CD4-positive, alpha-beta T cell (primary cell): ENCODE results near the gene KLC1. TPM values are rescaled to one million over a fixed set of nuclear protein-coding genes. Genes with fewer than 3 reads are reported as not detected.

Source experiments
- ATAC-seq: fragments of 200-7000 bp; cut with Tn5 transposase; one replicate; pipeline ENCODE4 v1.10.0; 2022; ENCODE audit warnings: mild to moderate bottlenecking; ENCODE audit not compliant: poor library complexity
- CTCF ChIA-PET: fragments of 350-600 bp; sonication (Branson Sonifier 250); formaldehyde crosslinking; loops from one replicate; lab custom pipeline; 2021; ENCODE audit warnings: antibody characterized with exemption, inconsistent platforms; lab: Charles Lee
- POLR2A ChIA-PET: fragments of 350-600 bp; sonication (Branson Sonifier 250); formaldehyde crosslinking; loops from one replicate; lab custom pipeline; 2021; ENCODE audit warnings: antibody characterized with exemption, inconsistent platforms; lab: Charles Lee
- DNase-seq, 14 experiments: peaks; one replicate each; pipeline ENCODE4 v3.0.0-alpha.2; 2013 to 2020; ENCODE audit warnings: mixed read lengths in 2 of 14
- H3K27ac ChIP-seq, 2 donors: one replicate each; pipeline versions ENCODE4 v1.5.1 to v1.7.0; 2013; ENCODE audit warnings: low read length in 2 of 2, low read depth in 1 of 2, mild to moderate bottlenecking in 1 of 2
- H3K27me3 ChIP-seq, 2 experiments: 1 replicate in 1 of 2; 2 replicates in 1 of 2; pipeline versions ENCODE4 v1.6.1 to v1.7.0; 2013; ENCODE audit warnings: low read length in 2 of 2, control low read depth in 1 of 2, mild to moderate bottlenecking in 1 of 2, moderate library complexity in 1 of 2; ENCODE audit not compliant: insufficient read depth in 2 of 2, control insufficient read depth in 1 of 2
- H3K36me3 ChIP-seq: one replicate; pipeline ENCODE4 v1.6.1; 2013; ENCODE audit warnings: low read length, control low read depth; ENCODE audit not compliant: insufficient read depth
- H3K4me1 ChIP-seq: one replicate; pipeline ENCODE4 v1.6.1; 2013; ENCODE audit warnings: low read length, control low read depth; ENCODE audit not compliant: insufficient read depth
- H3K4me3 ChIP-seq: one replicate; pipeline ENCODE4 v1.5.1; 2013; ENCODE audit warnings: mild to moderate bottlenecking, low read length, moderate library complexity
- H3K9me3 ChIP-seq, 2 experiments: 1 replicate in 1 of 2; 2 replicates in 1 of 2; pipeline versions ENCODE4 v1.6.1 to v1.7.0; 2013; ENCODE audit warnings: low read length in 2 of 2, mild to moderate bottlenecking in 2 of 2, control low read depth in 1 of 2, moderate library complexity in 1 of 2; ENCODE audit not compliant: control insufficient read depth in 1 of 2, insufficient read depth in 1 of 2
- H3K27ac Mint-ChIP-seq: one replicate; pipeline ENCODE4 v1.8.0; 2020; ENCODE audit warnings: mixed read lengths
- H3K27me3 Mint-ChIP-seq: one replicate; pipeline ENCODE4 v1.8.0; 2021; ENCODE audit warnings: mixed read lengths
- H3K36me3 Mint-ChIP-seq: one replicate; pipeline ENCODE4 v1.8.0; 2021; ENCODE audit warnings: low read depth, mixed read lengths
- H3K4me1 Mint-ChIP-seq: one replicate; pipeline ENCODE4 v1.8.0; 2021; ENCODE audit warnings: low read depth, mixed read lengths
- H3K4me3 Mint-ChIP-seq: one replicate; pipeline ENCODE4 v1.8.0; 2020; ENCODE audit warnings: mild to moderate bottlenecking, mixed read lengths
- H3K9me3 Mint-ChIP-seq: one replicate; pipeline ENCODE4 v1.8.0; 2020; ENCODE audit warnings: mixed read lengths
- intact Hi-C, 2 experiments: fragments of 100-400 bp; cut with DNase I in 1 of 2; cut with micrococcal nuclease in 1 of 2; formaldehyde crosslinking; loops; one replicate each; pipeline versions ENCODE4 v1.15.1 to v1.9.0; 2023 to 2025; cut with DNase I, micrococcal nuclease
- total RNA-seq, 174 experiments: library from RNA in 2 of 174; stranded (reverse) in 2 of 174; gene quantifications; one replicate each; pipeline ENCODE4 v1.2.3 and lab custom pipeline; 2021 to 2026
- TF ChIP-seq, protein P1 (sequence below): fragments of 200-600 bp; IDR thresholded peaks from one replicate; pipeline ENCODE4 v1.8.0; 2022; ENCODE audit warnings: antibody characterized with exemption, mild to moderate bottlenecking

The KLC1 gene
- total RNA-seq, 2 experiments from 2014 or later, result 111 to 119 TPM

DNA sequence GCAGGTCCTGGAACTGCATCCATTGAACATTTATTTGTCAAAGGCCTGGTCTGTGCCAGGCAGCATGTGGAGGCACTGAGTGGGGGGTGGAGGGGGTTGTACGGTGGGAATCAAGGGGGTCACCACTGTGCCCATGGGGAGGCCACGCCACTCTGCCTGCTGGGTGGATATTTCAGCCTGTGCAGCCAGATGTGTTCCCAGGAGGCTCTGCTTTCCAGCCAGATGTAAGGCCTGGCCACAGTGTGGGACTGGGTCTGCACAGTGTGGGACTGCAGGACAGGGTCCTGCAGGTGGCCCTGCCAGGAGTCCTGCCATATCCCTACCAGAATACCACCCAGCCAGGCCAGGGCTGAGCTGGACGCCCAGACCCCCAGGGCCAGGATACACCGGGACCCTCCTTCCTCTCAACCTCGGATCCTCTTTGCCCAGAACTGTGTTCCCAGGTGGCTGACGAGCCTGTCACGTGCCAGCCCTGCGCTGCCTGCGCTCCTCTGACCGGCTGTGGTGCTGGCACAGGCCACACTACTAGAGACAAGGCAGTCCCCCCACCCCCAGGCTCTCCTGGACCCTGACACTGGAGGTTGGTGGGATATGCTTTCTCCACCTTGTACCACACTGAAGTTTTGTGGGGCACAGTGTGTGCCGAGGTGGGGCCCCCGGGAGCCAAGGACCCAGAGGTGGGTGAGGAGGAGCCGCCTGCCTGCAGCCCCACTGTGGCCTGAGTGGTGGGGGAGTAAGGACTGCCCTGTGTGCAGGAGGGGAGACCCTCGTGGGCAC, 68.8 kb downstream of the KLC1 start:
- peaks cover 7% of the 10 kb centered on the region for H3K4me1 ChIP-seq
- intact Hi-C loops, result no loop called here
- ATAC-seq (no peak), DNase-seq (no peak)
- ChIA-PET POLR2A (interaction anchor here (1.0 kb wide), 1 partner anchor 18 kb away, joined by 4 read pairs; the partner anchor contains the start of genes XRCC3 and ZFYVE21), CTCF (no interaction called here)
- H3K27me3 ChIP-seq, result no peaks in the 10 kb centered on the region
- Mint-ChIP-seq H3K4me1 (peaks cover 4% of the 10 kb centered on the region), H3K27ac (no peak overlapping the region), H3K9me3 (no peaks in the 10 kb centered on the region), H3K36me3 (peaks cover 66% of the 10 kb centered on the region), H3K27me3 (no peaks in the 10 kb centered on the region), H3K4me3 (no peak overlapping the region)
- peaks cover 77% of the 10 kb centered on the region for H3K36me3 ChIP-seq
- H3K27ac ChIP-seq, result no peak overlapping the region
- no peaks in the 10 kb centered on the region for H3K9me3 ChIP-seq
- TF ChIP-seq, protein P1, sequence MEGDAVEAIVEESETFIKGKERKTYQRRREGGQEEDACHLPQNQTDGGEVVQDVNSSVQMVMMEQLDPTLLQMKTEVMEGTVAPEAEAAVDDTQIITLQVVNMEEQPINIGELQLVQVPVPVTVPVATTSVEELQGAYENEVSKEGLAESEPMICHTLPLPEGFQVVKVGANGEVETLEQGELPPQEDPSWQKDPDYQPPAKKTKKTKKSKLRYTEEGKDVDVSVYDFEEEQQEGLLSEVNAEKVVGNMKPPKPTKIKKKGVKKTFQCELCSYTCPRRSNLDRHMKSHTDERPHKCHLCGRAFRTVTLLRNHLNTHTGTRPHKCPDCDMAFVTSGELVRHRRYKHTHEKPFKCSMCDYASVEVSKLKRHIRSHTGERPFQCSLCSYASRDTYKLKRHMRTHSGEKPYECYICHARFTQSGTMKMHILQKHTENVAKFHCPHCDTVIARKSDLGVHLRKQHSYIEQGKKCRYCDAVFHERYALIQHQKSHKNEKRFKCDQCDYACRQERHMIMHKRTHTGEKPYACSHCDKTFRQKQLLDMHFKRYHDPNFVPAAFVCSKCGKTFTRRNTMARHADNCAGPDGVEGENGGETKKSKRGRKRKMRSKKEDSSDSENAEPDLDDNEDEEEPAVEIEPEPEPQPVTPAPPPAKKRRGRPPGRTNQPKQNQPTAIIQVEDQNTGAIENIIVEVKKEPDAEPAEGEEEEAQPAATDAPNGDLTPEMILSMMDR, result no peak
- H3K4me3 ChIP-seq, result no peak overlapping the region

DNA sequence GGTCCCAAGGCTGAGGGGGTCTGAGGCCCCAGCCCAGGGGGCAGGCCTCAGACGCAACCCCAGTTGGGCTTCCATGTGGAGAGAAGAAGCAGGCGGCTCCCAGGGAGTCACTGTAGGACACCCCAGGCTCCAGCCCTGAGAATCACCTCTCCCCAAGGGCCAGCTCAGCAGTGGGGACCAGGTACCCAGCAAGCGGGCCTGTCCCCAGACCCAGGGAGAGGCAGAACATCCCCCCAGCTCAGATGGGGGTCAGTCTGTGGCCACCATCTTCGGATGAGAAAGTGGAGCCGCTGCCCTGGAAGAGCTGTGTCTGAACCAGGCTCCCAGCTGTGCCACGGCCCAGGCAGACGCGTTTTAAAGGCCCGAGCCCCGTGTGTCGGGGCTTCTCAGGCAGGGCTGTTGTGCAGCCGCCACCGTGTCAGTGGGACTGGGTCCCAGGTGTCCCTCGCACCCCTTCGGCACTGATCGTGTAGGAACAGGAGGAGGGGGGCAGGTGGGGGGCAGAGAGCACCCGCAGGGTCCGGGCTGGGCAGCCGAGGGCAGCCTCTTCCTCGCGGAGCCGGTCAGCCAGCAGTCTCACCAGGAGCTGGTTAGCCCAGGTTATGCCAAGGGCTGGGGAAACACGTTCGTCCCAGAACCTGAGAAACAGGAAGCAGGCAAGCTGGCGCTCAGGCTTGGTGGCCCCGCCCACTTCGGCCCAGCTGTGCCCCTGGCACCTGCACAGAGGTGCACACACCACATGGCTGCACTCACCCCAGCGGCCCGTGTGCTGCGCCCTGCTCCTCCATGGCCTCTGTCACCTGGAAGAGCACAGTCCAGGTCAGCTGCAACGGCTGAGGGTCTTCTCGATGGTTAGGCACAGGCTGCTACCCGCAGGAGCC, 69.6 kb downstream of the KLC1 start:
- peaks cover 4% of the 10 kb centered on the region for H3K4me1 Mint-ChIP-seq
- no peak for ATAC-seq
- H3K4me3 Mint-ChIP-seq, result no peak overlapping the region
- H3K9me3 ChIP-seq, result no peaks in the 10 kb centered on the region
- intact Hi-C loops, result no loop called here
- no peaks in the 10 kb centered on the region for H3K27me3 Mint-ChIP-seq
- ChIA-PET POLR2A (interaction anchor here (0.6 to 1.0 kb wide), 2 partner anchors 17 to 122 kb away, joined by 3 to 4 read pairs; partner anchors contain the start of genes XRCC3 and ZFYVE21), CTCF (no interaction called here)
- H3K27me3 ChIP-seq, result no peaks in the 10 kb centered on the region
- H3K36me3 ChIP-seq, result peaks cover 74% of the 10 kb centered on the region
- TF ChIP-seq, protein P1, result no peak
- DNase-seq, result peak in 1 of 14 experiments; percentile 14
- H3K4me3 ChIP-seq, result no peak overlapping the region
- H3K27ac Mint-ChIP-seq, result no peak overlapping the region
- peaks cover 66% of the 10 kb centered on the region for H3K36me3 Mint-ChIP-seq
- H3K4me1 ChIP-seq, result peaks cover 7% of the 10 kb centered on the region
- H3K9me3 Mint-ChIP-seq, result no peaks in the 10 kb centered on the region
- no peak overlapping the region for H3K27ac ChIP-seq

DNA sequence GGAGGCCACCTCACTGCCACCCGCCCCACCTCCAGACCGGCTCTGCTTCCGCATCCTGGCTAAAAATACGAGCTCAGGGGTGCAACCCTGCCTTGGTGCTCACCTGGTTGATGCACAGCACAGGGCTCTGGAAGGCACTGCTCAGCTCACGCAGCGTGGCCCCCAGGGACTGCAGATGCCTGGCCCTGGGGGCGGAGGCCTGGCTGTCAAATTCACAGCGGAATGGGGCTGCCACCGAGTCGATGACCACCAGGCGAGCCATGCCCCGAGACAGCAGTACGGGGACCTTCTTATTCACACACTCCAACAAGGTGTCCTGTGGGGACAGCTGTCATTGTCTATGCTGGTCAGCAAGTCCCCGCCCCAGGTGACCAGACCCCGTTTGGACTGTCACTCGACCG, 70.2 kb downstream of the KLC1 start:
- Mint-ChIP-seq H3K27ac (no peak overlapping the region), H3K36me3 (peaks cover 64% of the 10 kb centered on the region), H3K4me1 (peaks cover 4% of the 10 kb centered on the region), H3K9me3 (no peaks in the 10 kb centered on the region), H3K27me3 (no peaks in the 10 kb centered on the region), H3K4me3 (no peak overlapping the region)
- H3K9me3 ChIP-seq, result no peaks in the 10 kb centered on the region
- no peaks in the 10 kb centered on the region for H3K27me3 ChIP-seq
- ChIA-PET POLR2A (interaction anchor here (0.6 to 1.3 kb wide), 2 partner anchors 16 to 121 kb away, joined by 3 read pairs; partner anchors contain the start of genes XRCC3 and ZFYVE21), CTCF (no interaction called here)
- no peak overlapping the region for H3K27ac ChIP-seq
- H3K4me3 ChIP-seq, result no peak overlapping the region
- ATAC-seq (no peak), DNase-seq (peak in 1 of 14 experiments; percentile 33)
- peaks cover 70% of the 10 kb centered on the region for H3K36me3 ChIP-seq
- intact Hi-C loops, result no loop called here
- peaks cover 7% of the 10 kb centered on the region for H3K4me1 ChIP-seq
- TF ChIP-seq, protein P1, result no peak
